ENCODE measurements around the gene NR0B2. TPM values are rescaled to one million over a fixed set of nuclear protein-coding genes. Genes with fewer than 3 reads are reported as not detected.
"Not testable (repeated sequence)": the region's sequence is repeated elsewhere in the genome, so short reads cannot be mapped to it uniquely, and the experiment has no call there.

The NR0B2 gene
- total RNA-seq, 1 experiment from 2014 or later, result not detected

GRCh38 chr1:26888231-26888630 is 25.5 kb downstream of the NR0B2 start:
- peaks cover 52% of the 10 kb centered on the region for H3K36me3 ChIP-seq
- H3K4me1 ChIP-seq, result peaks cover 7% of the 10 kb centered on the region; the same call in 1 of the 2 replicates
- H3K27me3 ChIP-seq, result no peaks in the 10 kb centered on the region
- DNase-seq, result no peak
- H3K9me3 ChIP-seq (replicated peaks), result no peaks in the 10 kb centered on the region
- H3K27ac ChIP-seq, result no peak overlapping the region
- no peak overlapping the region for H3K4me3 ChIP-seq

- DNase-seq, result peak in 1 of 2 experiments; percentile 38
- H3K27ac ChIP-seq, result no peak overlapping the region
- H3K36me3 ChIP-seq, result peaks cover 53% of the 10 kb centered on the region
- no peaks in the 10 kb centered on the region for H3K9me3 ChIP-seq (replicated peaks)
- H3K4me1 ChIP-seq, result peaks cover 7% of the 10 kb centered on the region; the same call in 1 of the 2 replicates
- H3K27me3 ChIP-seq, result no peaks in the 10 kb centered on the region
- no peak overlapping the region for H3K4me3 ChIP-seq
Measured at GRCh38 chr1:26887125-26887524, 26.6 kb downstream of the NR0B2 start.

GRCh38 chr1:26882696-26883463 is 30.9 kb downstream of the NR0B2 start:
- Histone ChIP-seq H3K27me3 (no peaks in the 10 kb centered on the region), H3K27ac (no peak overlapping the region), H3K4me1 (no peaks in the 10 kb centered on the region), H3K4me3 (no peak overlapping the region), H3K9me3 (replicated peaks) (no peaks in the 10 kb centered on the region), H3K36me3 (peaks cover 71% of the 10 kb centered on the region)
- DNase-seq, result no peak

- not testable (repeated sequence) for H3K9me3 ChIP-seq (replicated peaks); H3K4me3 ChIP-seq; H3K4me1 ChIP-seq; H3K27me3 ChIP-seq; DNase-seq; H3K27ac ChIP-seq
- peaks cover 76% of the 10 kb centered on the region for H3K36me3 ChIP-seq
Measured at GRCh38 chr1:26881611-26882010, 32.2 kb downstream of the NR0B2 start.

GRCh38 chr1:26879793-26880192 is 34.0 kb downstream of the NR0B2 start:
- Histone ChIP-seq H3K27me3 (no peaks in the 10 kb centered on the region), H3K36me3 (peaks cover 65% of the 10 kb centered on the region), H3K27ac (no peak overlapping the region), H3K4me1 (no peaks in the 10 kb centered on the region), H3K9me3 (replicated peaks) (no peaks in the 10 kb centered on the region), H3K4me3 (no peak overlapping the region)
- DNase-seq, result no peak

- Histone ChIP-seq H3K27me3 (no peaks in the 10 kb centered on the region), H3K36me3 (peaks cover 44% of the 10 kb centered on the region), H3K27ac (no peak overlapping the region), H3K4me1 (no peaks in the 10 kb centered on the region), H3K4me3 (no peak overlapping the region), H3K9me3 (replicated peaks) (no peaks in the 10 kb centered on the region)
- DNase-seq, result no peak
Measured at GRCh38 chr1:26877326-26877725, 36.4 kb downstream of the NR0B2 start.

GRCh38 chr1:26874896-26875295 is 38.9 kb downstream of the NR0B2 start:
- no peak for DNase-seq
- Histone ChIP-seq H3K27ac (no peak overlapping the region), H3K36me3 (peaks cover 29% of the 10 kb centered on the region), H3K9me3 (replicated peaks) (no peaks in the 10 kb centered on the region), H3K4me1 (no peaks in the 10 kb centered on the region), H3K4me3 (no peak overlapping the region), H3K27me3 (no peaks in the 10 kb centered on the region)

GRCh38 chr1:26873097-26873496 is 40.7 kb downstream of the NR0B2 start:
- DNase-seq; H3K9me3 ChIP-seq (replicated peaks); H3K4me3 ChIP-seq; H3K27me3 ChIP-seq; H3K4me1 ChIP-seq; H3K27ac ChIP-seq: not testable (repeated sequence)
- peaks cover 13% of the 10 kb centered on the region for H3K36me3 ChIP-seq

GRCh38 chr1:26864610-26865480 is 48.9 kb downstream of the NR0B2 start:
- no peaks in the 10 kb centered on the region for H3K36me3 ChIP-seq
- H3K27ac ChIP-seq, result peak overlapping the region; percentile 82
- DNase-seq, result peak; percentile 97 to 98
- no peaks in the 10 kb centered on the region for H3K9me3 ChIP-seq (replicated peaks)
- H3K27me3 ChIP-seq, result no peaks in the 10 kb centered on the region
- no peaks in the 10 kb centered on the region; the same call in 1 of the 2 replicates for H3K4me1 ChIP-seq
- peak overlapping the region; percentile 60 for H3K4me3 ChIP-seq

GRCh38 chr1:26863685-26864077 is 50.1 kb downstream of the NR0B2 start:
- DNase-seq, result no peak
- Histone ChIP-seq H3K27ac (peak overlapping the region; percentile 58; the same call in 1 of the 2 replicates), H3K36me3 (no peaks in the 10 kb centered on the region), H3K27me3 (no peaks in the 10 kb centered on the region), H3K4me3 (peak overlapping the region; percentile 60), H3K9me3 (replicated peaks) (no peaks in the 10 kb centered on the region), H3K4me1 (no peaks in the 10 kb centered on the region; the same call in 1 of the 2 replicates)

GRCh38 chr1:26862781-26863684 is 50.7 kb downstream of the NR0B2 start, which contains the start of gene SFN:
Gene SFN, plus strand, starts transcription at chr1:26863149. Its CDS starts 64 bp downstream, at chr1:26863213.
- Histone ChIP-seq H3K4me1 (no peaks in the 10 kb centered on the region; the same call in 1 of the 2 replicates), H3K4me3 (peak within 1 kb of the TSS; percentile 60), H3K27me3 (no peaks in the 10 kb centered on the region), H3K9me3 (replicated peaks) (no peaks in the 10 kb centered on the region), H3K36me3 (no peaks in the 10 kb centered on the region), H3K27ac (peak within 1 kb of the TSS; percentile 58; the same call in 1 of the 2 replicates)
- no peak for DNase-seq

- no peak overlapping the region for H3K27ac ChIP-seq
- no peaks in the 10 kb centered on the region for H3K27me3 ChIP-seq
- H3K4me1 ChIP-seq, result no peaks in the 10 kb centered on the region; the same call in 1 of the 2 replicates
- H3K9me3 ChIP-seq (replicated peaks), result no peaks in the 10 kb centered on the region
- no peaks in the 10 kb centered on the region for H3K36me3 ChIP-seq
- no peak overlapping the region for H3K4me3 ChIP-seq
- DNase-seq, result no peak
Measured at GRCh38 chr1:26861889-26862378, 51.8 kb downstream of the NR0B2 start.
